HG02642 (cell line): ENCODE data around the gene PSME1.

ENCODE experiments used
- ATAC-seq: cut with Tn5 transposase; IDR thresholded peaks from one replicate; pipeline ENCODE4 v1.9.1; 2021; ENCODE audit warnings: mild to moderate bottlenecking; ENCODE audit not compliant: unreplicated experiment, poor library complexity

Gene PSME1

GRCh38 chr14:24143511-24143910 lies 7.5 kb downstream of the PSME1 start:
- ATAC-seq, result no peak

GRCh38 chr14:24144451-24144850 lies 8.5 kb downstream of the PSME1 start:
- no peak for ATAC-seq

- ATAC-seq, result no peak
These were observed 9.2 kb downstream of the PSME1 start for GRCh38 chr14:24145219-24145618.

GRCh38 chr14:24145690-24146452 lies 9.9 kb downstream of the PSME1 start:
- no peak for ATAC-seq

GRCh38 chr14:24146453-24146977 lies 10.5 kb downstream of the PSME1 start, which contains the start of gene PSME2:
Gene PSME2 (minus strand): TSS chr14:24146610. CDS start chr14:24146581, 29 bp downstream.
- ATAC-seq, result peak; percentile 73

GRCh38 chr14:24146978-24147760 lies 11.2 kb downstream of the PSME1 start, which contains the start of gene RNF31:
Gene RNF31 (plus strand): TSS chr14:24147498. CDS start chr14:24147699, 201 bp downstream.
- ATAC-seq, result peak; percentile 82

GRCh38 chr14:24147761-24148428 lies 11.9 kb downstream of the PSME1 start:
- no peak for ATAC-seq

- ATAC-seq, result no peak
These were observed 13.4 kb downstream of the PSME1 start for GRCh38 chr14:24149302-24149969.

- ATAC-seq, result no peak
These were observed 14.1 kb downstream of the PSME1 start for GRCh38 chr14:24150061-24150460.

GRCh38 chr14:24150567-24150966 lies 14.6 kb downstream of the PSME1 start:
- no peak for ATAC-seq

- no peak for ATAC-seq
These were observed 15.0 kb downstream of the PSME1 start for GRCh38 chr14:24150993-24151392.

GRCh38 chr14:24151404-24152080 lies 15.5 kb downstream of the PSME1 start:
- no peak for ATAC-seq

- no peak for ATAC-seq
These were observed 19.1 kb downstream of the PSME1 start for GRCh38 chr14:24155100-24155499.

GRCh38 chr14:24156840-24157239 lies 20.8 kb downstream of the PSME1 start:
- no peak for ATAC-seq

GRCh38 chr14:24157331-24157730 lies 21.3 kb downstream of the PSME1 start:
- ATAC-seq, result no peak

GRCh38 chr14:24159777-24160498 lies 23.9 kb downstream of the PSME1 start:
- ATAC-seq, result no peak

- peak; percentile 0 for ATAC-seq
These were observed 24.5 kb downstream of the PSME1 start for GRCh38 chr14:24160499-24160849.

GRCh38 chr14:24160850-24161804 lies 25.1 kb downstream of the PSME1 start, which contains the start of gene IRF9:
Gene IRF9 (plus strand): TSS chr14:24161265. CDS start chr14:24162145, 880 bp downstream.
- peak; percentile 85 for ATAC-seq
